ENCODE results near the gene COX6A1.

Gene COX6A1

DNA sequence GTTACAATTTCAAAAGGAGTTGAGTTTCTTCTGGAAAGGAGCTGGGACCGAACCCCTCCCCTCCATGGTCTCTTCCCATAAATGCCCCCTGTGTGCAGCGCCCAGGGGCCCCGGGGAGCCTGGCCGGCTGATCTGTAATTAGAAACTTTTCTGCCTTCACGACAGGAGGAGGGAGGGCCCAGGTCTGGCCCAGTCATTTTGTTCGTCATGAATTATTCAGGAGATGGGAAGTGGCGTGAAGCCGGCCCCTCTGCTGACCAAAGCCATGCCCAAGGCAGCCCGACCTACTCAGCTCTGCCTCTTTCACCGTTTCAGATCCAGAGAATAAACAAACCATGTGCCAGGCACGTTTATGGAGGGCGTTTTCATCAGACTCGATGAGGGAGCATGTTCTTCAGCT, 35.7 kb upstream of the COX6A1 start:
- TF ChIP-seq, protein P1, sequence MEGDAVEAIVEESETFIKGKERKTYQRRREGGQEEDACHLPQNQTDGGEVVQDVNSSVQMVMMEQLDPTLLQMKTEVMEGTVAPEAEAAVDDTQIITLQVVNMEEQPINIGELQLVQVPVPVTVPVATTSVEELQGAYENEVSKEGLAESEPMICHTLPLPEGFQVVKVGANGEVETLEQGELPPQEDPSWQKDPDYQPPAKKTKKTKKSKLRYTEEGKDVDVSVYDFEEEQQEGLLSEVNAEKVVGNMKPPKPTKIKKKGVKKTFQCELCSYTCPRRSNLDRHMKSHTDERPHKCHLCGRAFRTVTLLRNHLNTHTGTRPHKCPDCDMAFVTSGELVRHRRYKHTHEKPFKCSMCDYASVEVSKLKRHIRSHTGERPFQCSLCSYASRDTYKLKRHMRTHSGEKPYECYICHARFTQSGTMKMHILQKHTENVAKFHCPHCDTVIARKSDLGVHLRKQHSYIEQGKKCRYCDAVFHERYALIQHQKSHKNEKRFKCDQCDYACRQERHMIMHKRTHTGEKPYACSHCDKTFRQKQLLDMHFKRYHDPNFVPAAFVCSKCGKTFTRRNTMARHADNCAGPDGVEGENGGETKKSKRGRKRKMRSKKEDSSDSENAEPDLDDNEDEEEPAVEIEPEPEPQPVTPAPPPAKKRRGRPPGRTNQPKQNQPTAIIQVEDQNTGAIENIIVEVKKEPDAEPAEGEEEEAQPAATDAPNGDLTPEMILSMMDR (IDR thresholded peaks at IDR 0.05; ENCODE audit: low read depth, low read length) = no peak
- no peak for DNase-seq (ENCODE audit: extremely low read depth, low read depth)

DNA sequence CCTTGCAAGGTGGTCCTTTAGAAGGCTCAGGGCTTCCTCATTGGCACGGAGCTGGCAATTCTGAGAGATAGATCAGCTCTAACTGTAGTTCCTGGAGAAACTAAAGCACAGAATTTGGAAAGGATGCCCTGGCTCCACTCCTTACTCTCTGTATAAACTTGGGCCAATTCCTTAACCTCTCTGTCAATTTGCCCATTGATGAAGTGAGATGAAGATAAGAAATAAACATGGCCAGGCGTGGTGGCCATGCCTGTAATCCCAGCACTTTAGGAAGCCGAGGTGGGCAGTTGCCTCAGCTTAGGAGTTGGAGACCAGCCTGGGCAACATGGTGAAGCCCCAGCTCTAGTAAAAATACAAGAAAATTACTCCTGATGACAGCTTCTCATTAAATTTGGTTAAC, 34.0 kb upstream of the COX6A1 start:
- TF ChIP-seq, protein P1 (IDR thresholded peaks at IDR 0.05; ENCODE audit: low read depth, low read length) = no peak
- DNase-seq (ENCODE audit: extremely low read depth, low read depth) = no peak

DNA sequence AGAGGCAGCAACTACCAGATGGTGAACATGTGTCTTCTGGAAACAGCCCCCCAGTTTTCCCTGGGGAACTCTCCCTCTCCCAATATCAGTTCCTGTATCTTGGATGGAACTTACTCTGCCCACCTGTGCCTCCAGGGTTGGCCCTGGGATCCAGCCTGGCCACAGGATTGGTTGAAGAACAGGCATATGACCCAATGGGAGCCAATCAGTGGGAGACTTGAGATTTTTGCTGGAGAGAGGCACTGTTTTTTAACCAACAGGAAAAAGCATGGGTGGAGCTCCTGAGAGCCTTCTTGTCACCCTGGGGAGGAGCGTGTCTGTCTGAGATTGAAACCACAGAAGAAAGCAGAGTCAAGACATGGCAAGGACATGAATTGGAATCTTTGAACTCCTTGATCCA, 33.6 kb upstream of the COX6A1 start:
- TF ChIP-seq, protein P1 (IDR thresholded peaks at IDR 0.05; ENCODE audit: low read depth, low read length) = no peak
- DNase-seq (ENCODE audit: extremely low read depth, low read depth) = no peak

DNA sequence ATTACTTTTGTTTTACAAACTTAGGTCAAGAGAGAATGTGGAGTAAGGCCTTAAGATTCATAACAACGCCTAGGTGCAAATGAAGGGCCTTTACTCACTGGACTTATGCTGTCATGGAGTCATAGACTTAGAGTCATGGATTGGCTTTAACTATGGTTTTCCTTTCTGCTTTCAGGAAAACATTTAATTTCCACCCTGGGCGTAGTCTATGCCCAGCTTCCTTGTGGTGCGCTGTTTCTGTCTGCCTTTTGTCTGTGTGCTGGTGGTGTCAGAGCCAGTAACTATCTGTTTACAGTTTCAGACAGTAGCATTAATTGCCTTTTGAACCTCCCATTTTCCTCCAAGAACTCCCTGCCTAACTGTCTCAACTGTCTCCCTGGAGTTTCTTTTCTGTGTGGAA, 31.8 kb upstream of the COX6A1 start:
- no peak for DNase-seq (ENCODE audit: extremely low read depth, low read depth)
- TF ChIP-seq, protein P1 (IDR thresholded peaks at IDR 0.05; ENCODE audit: low read depth, low read length) = no peak

DNA sequence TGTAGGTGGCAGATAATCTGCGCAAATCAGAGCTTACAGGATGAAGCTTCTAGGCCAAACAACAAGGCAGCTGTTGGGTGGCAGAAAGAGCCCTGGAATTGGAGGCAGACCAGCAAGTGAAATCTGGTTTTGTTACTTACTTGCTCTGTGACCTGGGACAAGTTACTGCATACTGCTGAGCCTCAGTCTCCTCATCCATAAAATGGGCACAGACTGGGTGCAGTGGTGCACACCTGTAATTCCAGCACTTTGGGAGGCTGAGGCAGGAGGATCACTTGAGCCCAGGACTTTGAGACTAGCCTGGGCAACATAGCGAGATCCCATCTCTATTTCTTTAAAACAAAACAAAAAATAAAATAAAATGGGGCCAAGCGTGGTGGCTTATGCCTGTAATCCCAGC, 31.4 kb upstream of the COX6A1 start:
- TF ChIP-seq, protein P1 (IDR thresholded peaks at IDR 0.05; ENCODE audit: low read depth, low read length) = no peak
- DNase-seq (ENCODE audit: extremely low read depth, low read depth) = no peak

DNA sequence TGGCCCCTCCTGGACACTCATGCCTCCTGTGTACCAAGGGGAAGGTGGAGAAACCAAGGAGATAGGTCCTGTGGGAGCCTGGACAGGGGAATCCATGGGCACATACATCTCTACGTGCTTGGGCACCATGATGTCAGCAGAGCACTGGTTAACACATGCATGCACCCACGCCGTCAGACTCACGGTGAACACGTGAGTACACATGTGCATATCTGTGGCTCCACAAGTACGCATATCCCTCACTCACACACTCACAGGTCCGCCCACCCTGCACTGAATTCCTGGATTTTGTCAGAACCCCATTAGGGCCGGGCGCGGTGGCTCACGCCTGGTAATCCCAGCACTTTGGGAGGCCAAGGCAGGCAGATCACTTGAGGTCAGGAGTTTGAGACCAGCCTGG, 29.1 kb upstream of the COX6A1 start:
- TF ChIP-seq, protein P1 (IDR thresholded peaks at IDR 0.05; ENCODE audit: low read depth, low read length) = no peak
- DNase-seq (ENCODE audit: extremely low read depth, low read depth) = no peak

DNA sequence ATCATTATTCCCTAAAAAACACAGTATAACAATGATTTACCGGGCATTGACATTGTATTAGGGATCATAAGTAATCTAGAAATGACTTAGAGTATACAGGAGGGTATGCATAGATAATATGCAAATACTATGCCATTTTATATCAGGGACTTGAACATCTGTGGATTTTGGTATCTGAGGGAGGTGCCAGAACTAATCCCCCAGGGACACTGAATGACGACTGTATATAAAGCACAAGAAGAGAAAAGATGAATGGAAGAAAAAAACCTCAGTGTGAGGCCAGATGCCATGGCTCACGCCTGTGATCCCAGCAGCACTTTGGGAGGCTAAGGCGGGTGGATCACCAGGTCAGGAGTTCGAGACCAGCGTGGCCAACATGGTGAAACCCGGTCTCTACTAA, 25.5 kb upstream of the COX6A1 start:
- TF ChIP-seq, protein P1 (IDR thresholded peaks at IDR 0.05; ENCODE audit: low read depth, low read length) = no peak
- DNase-seq (ENCODE audit: extremely low read depth, low read depth) = no peak
